Measurements from ENCODE around the gene TMEM69.

Gene TMEM69

GRCh38 chr1:45686288-45687013 is 1.5 kb upstream of the TMEM69 start, which contains the start of gene GPBP1L1 (continued):
- TF ChIP-seq ZNF121 (tag by site-specific recombination; IDR thresholded peaks at IDR 0.05) (no peak), ZBTB7A (tag by site-specific recombination; IDR thresholded peaks at IDR 0.05; ENCODE audit: low read depth) (peak; percentile 86; the same call in 1 of the 2 replicates), ZNF596 (tag by site-specific recombination; IDR thresholded peaks at IDR 0.05) (no peak; the same call in 1 of the 2 replicates)

GRCh38 chr1:45687014-45687753 is 797 bp upstream of the TMEM69 start:
- peak overlapping the region; percentile 81 for H3K27ac ChIP-seq (ENCODE audit: extremely low read depth, low read depth, low read length)
- H3K9me3 ChIP-seq (ENCODE audit: control insufficient read depth, insufficient read depth, low read depth, low read length), result no peaks in the 10 kb centered on the region
- H3K4me1 ChIP-seq (ENCODE audit: control insufficient read depth, insufficient read depth, low read length), result peaks cover 4% of the 10 kb centered on the region; the same call in 1 of the 2 replicates
- H3K36me3 ChIP-seq (ENCODE audit: control insufficient read depth in 2 of 2, insufficient read depth in 1 of 2, low read length in 2 of 2), result peaks cover 0 to 24% of the 10 kb centered on the region in 2 experiments; a peak in 2 of 3 replicates
- CTCF ChIA-PET, result no interaction called here
- H3K4me3 ChIP-seq (ENCODE audit: low read depth, low read length), result peak overlapping the region; percentile 94
- POLR2A ChIA-PET, result interaction anchor here (0.6 to 2.6 kb wide), 17 partner anchors 9 to 560 kb away, joined by 3 to 20 read pairs (median 4); partner anchors contain the start of genes NASP and PRDX1
- TF ChIP-seq ELK4 (IDR thresholded peaks at IDR 0.05; ENCODE audit: borderline replicate concordance, low read depth, low read length), result no peak
- no peak for TF ChIP-seq ZNF548 (tag by site-specific recombination; IDR thresholded peaks at IDR 0.05)
- TF ChIP-seq ZNF514 (tag by site-specific recombination; IDR thresholded peaks at IDR 0.05), result no peak
- no peak for TF ChIP-seq ZNF530 (tag by site-specific recombination; IDR thresholded peaks at IDR 0.05; ENCODE audit: low read depth)
- peak; percentile 55; the same call in 1 of the 2 replicates for TF ChIP-seq ZEB2 (tag by site-specific recombination; IDR thresholded peaks at IDR 0.05)
- TF ChIP-seq ZNF473 (tag by site-specific recombination; IDR thresholded peaks at IDR 0.05), result no peak
- no peak for TF ChIP-seq ZNF626 (tag by site-specific recombination; IDR thresholded peaks at IDR 0.05)
- TF ChIP-seq WT1 (tag by site-specific recombination; IDR thresholded peaks at IDR 0.05), result 0 out of 2 replicates have a peak, but pooled peaks have one; percentile 0
- TF ChIP-seq HOXC10 (CRISPR knock-in tag; IDR thresholded peaks at IDR 0.05), result peak; percentile 87; the same call in 1 of the 2 replicates
- TF ChIP-seq BCL11A (tag by site-specific recombination; IDR thresholded peaks at IDR 0.05; ENCODE audit: low read depth), result no peak
- no peak for TF ChIP-seq ZNF211 (tag by site-specific recombination; IDR thresholded peaks at IDR 0.05; ENCODE audit: low read depth)
- peak; percentile 87 for TF ChIP-seq SP3 (tag by site-specific recombination; IDR thresholded peaks at IDR 0.05)
- no peak for TF ChIP-seq ZNF391 (tag by site-specific recombination; IDR thresholded peaks at IDR 0.05; ENCODE audit: borderline replicate concordance, low read depth)
- no peak for TF ChIP-seq ZNF830 (tag by site-specific recombination; IDR thresholded peaks at IDR 0.05; ENCODE audit: low read depth)
- no peak for TF ChIP-seq ZNF433 (tag by site-specific recombination; IDR thresholded peaks at IDR 0.05; ENCODE audit: low read depth)
- TF ChIP-seq EGR2 (tag by site-specific recombination; IDR thresholded peaks at IDR 0.05; ENCODE audit: low read depth), result 0 out of 2 replicates have a peak, but pooled peaks have one; percentile 3
- peak; percentile 64 for TF ChIP-seq ZBTB17 (tag by site-specific recombination; IDR thresholded peaks at IDR 0.05)
- TF ChIP-seq HOXD13 (CRISPR knock-in tag; IDR thresholded peaks at IDR 0.05; ENCODE audit: borderline replicate concordance), result peak; percentile 96
- no peak for TF ChIP-seq KLF10 (tag by site-specific recombination; IDR thresholded peaks at IDR 0.05)
- TF ChIP-seq ZNF660 (tag by site-specific recombination; IDR thresholded peaks at IDR 0.05), result peak; percentile 37; the same call in 1 of the 2 replicates
- no peak for TF ChIP-seq ZNF837 (tag by site-specific recombination; IDR thresholded peaks at IDR 0.05)
- no peak; the same call in 1 of the 2 replicates for TF ChIP-seq ZNF335 (tag by site-specific recombination; conservative IDR thresholded peaks at IDR 0.05)
- 0 out of 2 replicates have a peak, but pooled peaks have one; percentile 3 for TF ChIP-seq ZFHX2 (tag by site-specific recombination; conservative IDR thresholded peaks at IDR 0.05)
- TF ChIP-seq YY1 (tag by site-specific recombination; IDR thresholded peaks at IDR 0.05), result peak; percentile 67
- TF ChIP-seq GLIS2 (tag by site-specific recombination; IDR thresholded peaks at IDR 0.05), result 0 out of 2 replicates have a peak, but pooled peaks have one; percentile 8
- TF ChIP-seq ZNF423 (tag by site-specific recombination; IDR thresholded peaks at IDR 0.05), result no peak
- TF ChIP-seq IKZF3 (tag by site-specific recombination; IDR thresholded peaks at IDR 0.05), result no peak
- TF ChIP-seq KLF17 (tag by site-specific recombination; IDR thresholded peaks at IDR 0.05), result peak; percentile 15; the same call in 1 of the 2 replicates
- no peak for TF ChIP-seq ZNF174 (tag by site-specific recombination; IDR thresholded peaks at IDR 0.05)
